GM15510 (cell line): Measurements from ENCODE around the gene BCAR3.

Experiments used
- POLR2A ChIP-seq: IDR thresholded peaks from 3 replicates; pipeline ENCODE4 v1.6.1; 2011; ENCODE audit warnings: borderline replicate concordance; ENCODE audit not compliant: insufficient read length; ENCODE audit errors: extremely low read depth

Gene BCAR3

DNA sequence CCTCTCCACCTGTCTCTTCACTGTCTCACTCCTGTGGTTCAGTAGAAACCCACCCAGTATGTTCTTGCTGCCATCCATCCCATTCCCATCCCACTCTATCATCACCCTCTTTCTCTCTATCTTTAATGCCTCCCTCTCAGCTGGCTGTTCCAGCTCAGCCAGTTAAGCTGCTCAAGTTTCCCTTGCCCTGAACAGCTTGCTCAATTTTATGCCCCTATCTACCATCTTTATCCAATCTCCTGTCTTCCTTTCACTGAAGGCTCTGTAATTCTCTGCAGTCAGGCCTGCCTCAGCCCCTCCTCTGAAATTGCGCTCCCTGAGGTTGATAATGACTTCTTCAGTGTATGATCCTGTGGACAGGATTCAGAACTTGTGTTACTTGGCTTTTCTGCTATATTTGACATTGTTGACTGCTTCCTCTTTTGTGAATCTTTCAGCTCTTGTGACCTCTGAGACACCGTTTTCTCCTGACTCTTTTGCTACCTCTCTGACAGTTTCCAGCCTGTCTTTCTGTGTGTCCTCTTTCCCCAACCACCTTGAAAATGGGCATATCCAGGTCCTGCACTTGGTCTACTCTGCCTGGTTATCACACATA, 13.9 kb upstream of the BCAR3 start:
- no peak for TF ChIP-seq POLR2A

DNA sequence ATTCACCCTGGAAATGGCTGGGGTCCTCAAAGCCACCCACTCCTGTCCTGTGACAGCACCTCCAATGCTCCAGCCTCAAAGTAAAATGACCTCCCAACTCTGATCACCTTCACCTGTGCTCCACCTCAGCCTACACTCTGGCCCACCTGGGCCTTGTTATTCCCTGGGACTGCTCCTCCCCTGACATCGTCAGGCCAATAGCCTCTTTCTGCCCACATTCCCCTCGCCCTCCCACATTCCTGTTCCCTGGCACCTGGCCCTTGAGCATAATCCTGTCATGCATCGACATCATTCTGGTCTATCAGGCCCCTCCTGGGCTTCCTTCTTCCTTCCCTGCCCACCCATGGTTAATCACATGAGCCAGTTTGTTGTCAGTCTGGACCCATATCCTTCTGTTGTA, 13.2 kb upstream of the BCAR3 start:
- no peak for TF ChIP-seq POLR2A

DNA sequence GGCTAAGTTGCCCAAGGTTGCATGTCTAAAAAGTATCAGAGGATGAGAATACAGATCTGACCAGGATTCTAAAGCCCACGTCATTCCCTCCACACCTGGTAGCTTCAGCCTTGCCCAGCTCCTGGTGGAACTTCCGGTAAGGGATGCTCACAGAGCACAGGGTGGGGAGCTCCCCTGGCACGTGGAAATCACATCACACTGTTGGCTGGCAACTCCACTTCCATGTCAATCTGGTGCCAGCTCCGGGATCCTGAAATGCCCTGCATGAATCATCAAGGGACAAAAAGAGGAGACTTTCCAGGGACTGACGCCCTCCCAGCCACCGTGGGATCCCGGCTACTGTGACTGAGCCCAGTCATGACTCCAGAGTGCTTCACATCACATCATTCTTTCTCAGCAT, 12.4 kb upstream of the BCAR3 start:
- no peak for TF ChIP-seq POLR2A

DNA sequence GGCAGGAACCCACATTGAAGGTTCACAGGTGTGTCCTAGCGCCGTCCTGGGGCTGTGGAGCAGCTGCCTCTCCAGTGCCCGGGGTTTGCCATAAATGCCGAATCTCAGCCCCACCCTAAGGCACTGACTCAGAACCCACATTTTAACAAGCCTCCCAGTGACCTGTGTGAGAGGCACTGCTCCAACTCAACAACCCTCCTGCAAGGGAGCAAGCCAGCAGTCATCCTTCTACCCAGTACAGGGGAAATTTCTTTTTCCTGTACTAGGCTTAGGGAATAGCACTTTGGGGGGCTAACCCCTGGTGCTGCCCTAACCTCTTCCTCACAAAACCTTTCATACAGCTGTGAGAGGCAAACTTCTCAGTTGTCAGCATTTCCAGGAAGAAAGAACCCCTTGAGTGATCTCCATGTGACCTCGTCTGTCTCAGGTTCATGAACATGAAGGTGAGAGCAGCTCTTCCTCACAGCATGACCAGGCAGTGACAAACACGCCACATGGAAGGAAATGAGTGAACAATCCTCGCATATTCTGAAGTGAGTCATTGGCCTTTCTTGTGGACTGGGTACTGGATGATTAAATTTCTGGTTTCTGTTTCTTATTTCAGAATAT, 11.4 kb upstream of the BCAR3 start:
- no peak for TF ChIP-seq POLR2A

DNA sequence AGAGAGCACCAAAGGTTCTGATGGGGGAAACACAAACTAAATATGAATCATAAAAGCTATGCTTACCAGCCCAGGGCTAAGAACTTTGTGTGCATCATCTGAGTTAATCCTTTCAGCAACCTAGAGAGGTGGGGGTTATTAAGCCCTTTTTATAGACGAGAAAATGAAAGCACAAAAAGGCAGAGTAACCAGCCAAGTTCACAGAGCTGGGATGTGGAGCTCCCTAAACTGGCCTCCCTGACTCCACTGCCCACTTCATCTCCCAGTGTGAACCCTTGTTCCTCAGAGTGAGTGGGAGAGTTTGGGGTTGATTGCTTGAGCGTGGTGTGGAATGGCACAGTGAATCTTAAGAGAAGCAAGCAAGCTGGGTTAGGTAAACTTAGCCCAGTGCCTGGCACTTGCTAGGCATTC, 10.8 kb upstream of the BCAR3 start:
- no peak for TF ChIP-seq POLR2A

DNA sequence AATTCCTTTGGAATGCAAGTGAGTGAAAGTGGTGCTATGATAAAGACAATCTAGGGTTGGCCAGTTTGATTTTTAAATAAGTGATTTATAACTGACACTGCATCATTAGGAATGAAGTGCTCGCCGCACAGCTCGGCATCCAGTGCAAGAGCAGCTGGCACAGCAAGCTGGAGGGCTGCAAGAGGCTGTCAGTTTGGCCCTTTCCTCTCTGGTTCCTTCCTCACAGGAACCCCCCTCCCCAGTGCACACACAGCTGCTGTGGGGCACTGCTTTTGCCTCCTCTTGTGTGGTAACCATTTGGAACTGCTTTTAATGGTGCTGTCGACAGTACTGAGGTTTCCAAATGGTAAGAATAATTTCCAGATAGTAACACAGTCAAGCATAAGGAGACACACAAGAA, 10.4 kb upstream of the BCAR3 start:
- no peak for TF ChIP-seq POLR2A

DNA sequence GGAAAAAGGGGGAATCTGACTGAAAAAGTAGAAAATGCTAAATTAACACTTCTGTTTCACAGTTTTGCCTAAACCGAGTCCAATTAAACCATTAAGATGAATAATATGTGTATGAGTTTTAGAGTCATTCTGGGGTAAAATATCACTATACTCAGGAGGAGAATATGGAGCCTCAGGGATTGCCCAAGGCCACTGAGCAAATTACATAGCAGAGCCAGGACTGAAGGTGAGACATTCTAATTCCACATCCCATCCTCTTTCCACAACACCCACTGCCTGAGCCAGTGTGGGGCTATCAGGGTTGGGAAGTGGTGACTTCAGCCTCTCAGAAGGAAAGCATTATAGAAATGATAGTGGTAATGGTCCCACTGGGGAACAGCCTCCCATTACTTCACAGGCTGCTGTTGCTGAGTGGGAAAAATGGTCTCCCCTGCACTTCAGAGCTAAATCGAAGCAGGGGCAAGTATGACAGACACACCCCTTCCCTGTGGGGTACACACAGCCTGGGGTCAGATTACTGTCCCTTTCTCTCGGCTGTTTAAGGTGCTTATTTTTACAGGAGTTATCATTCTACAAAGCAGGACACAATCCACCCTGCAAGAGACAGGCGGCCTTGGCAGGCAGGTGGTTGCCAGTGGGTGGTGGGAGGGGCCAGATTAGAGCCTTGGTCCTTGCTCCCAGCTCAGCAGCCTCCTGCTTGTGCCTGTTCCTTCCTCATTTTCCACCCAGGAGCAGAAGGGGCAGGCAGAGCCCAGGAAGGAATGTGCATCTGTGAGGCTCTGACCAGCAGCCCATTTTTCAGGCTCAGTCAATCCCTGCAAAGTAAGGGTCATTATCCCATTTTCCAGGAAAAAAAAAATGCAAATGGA, 9.5 kb upstream of the BCAR3 start:
- TF ChIP-seq POLR2A: no peak

DNA sequence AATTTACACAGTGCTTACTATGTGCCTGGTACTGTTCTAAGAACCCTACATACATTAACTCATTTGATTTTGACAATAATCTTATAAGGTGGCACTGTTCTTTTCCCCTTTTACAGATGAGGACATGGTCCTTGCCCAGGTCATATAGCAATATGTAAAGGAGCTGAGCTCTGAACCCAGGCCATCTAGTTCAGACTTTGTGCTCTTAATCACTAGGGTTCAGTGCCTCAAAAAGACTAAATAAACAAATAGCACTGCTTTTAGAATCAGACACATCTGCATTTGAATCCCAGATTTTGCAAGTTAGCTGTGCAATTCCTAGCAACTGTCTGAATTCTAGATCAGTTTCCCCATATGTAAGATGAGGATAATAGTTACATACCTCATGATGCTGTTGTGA, 8.7 kb upstream of the BCAR3 start:
- no peak for TF ChIP-seq POLR2A

DNA sequence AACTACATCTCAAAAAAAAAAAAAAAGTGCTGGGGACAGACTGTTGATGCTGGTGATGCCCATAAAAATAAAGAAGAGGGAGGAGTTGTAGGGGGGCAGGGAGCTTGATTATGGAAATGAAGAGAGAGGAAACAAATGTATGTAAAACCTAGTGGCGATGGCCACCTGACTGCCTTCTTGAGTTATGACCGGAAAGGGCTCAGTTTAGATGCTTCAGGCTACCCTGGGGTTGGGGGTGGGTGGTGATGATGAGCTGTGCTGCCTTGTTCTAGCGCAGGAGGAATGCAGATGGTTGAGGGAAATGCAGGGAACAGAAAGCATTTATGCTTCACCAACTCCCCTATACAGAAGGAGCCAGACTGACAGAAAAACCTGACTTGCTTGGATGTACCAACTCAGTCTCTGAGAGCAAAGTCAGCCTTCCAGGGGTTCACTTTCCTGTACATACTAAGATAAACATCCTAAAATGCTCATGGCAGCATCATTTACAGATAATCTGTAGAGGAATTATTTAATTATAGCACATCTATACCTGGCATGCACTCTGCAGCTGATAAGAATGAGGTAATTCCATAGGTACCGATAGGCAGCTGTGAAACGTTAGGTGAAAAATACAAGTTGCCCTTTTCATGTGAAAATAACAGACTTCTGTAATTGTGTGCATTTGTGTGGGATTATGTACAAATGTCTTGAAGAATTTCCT, 8.0 kb upstream of the BCAR3 start:
- TF ChIP-seq POLR2A: no peak

DNA sequence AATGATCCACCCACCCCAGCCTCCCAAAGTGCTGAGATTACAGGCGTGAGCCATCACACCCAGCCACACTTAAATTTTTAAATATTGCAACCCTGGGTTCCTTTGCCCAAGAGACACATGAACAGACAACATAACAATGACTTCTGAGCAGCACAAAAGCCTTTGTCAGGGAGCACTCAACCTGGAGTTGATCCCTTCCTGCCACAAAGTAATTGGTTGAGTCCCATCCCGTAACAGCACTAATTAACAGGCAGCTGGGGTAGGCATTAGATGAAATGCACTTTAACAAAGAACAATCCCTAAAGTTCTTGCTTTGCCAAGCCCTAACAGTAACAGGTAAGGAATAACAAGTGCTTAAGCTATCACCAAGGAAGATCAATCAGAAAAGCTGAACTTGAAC, 5.9 kb upstream of the BCAR3 start:
- TF ChIP-seq POLR2A: no peak

DNA sequence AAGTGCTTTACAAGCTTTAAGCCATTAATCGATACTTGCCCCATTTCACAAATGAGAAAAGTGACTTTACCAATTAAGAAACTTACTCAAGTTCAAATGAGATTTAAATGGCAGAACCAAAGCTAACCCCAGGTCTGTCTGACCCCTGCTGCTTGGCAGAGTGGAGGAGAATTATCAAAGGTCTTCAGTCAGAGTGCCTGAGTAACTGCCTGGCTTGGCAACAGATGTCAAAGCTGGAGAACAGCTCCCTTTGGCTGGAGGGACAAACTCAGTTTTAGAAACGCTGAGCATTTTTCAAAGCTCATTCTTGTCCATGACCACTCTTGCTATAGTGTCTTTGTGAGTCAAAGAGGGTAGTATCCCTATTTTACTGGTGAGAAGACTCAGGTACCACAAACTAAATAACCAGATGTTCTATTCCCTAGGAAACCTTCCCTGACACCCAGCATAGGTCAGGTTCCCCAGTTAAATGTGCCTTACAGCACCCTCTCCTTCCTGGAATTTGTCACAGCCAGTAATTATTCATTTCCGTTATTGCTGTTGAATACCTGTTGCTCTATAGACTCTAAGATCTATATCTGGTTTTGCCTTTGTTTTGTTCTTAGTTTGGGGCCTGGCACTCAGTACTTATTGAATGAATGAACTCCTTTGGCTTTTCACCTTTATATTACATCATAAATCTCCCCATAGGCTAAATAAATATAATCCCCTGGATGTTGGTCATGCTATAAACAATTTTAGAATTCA, 5.0 kb upstream of the BCAR3 start:
- no peak for TF ChIP-seq POLR2A

DNA sequence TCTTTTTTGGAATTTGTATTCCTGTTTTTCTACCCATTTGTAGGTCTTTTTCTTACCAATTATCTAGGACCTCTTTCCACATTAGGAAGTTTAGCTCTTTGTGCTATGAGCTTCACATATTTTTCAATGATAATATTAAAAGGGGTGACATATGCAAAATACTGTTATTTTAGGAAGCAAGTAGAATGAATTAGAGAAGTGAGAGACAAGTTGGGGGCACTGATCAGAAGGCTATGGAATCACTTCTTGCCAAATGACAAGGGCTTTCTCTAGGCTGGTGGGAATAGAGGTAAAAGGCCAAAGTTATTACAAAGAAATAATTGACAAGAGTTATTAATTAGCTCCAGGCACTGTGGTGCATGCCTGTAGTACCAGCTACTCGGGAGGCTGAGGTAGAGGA, 4.3 kb upstream of the BCAR3 start:
- TF ChIP-seq POLR2A: no peak

DNA sequence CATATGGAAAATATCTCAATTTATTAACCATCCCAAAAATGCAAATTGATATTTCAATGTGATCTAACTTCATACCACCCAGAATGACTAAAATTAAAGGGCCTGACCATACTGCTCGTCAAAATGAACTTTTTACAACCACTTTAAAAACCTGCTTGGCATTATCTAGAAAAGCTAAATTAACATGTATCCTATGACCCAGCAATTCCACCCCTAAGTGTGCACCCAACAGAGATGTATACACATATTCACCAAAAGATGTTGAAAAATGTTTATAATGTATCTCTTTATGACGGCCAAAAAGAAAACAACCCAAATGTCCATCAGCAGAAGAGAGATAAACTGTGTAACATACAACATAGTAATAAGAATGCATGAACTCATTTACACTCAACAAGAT, 1.6 kb upstream of the BCAR3 start:
- no peak for TF ChIP-seq POLR2A

DNA sequence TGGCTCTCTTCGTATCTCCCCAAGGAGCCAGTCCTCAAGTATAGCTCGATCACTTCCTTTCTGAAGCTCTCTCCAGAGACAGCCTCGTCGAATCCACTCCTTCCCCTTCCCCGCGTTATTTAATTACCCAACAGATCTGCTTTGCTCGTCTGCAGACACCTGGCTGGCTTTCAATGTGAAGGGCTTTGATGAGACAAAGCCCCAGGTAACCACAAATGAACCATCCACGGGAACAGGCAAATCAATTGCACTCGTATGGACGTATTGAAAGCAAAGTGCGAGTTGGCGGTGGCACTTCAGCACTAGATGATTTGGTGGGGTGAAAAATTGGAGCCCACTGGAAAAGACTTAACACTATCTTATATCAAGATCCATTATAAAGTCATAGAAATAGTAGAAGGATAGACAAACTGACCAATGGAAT, 364 bp upstream of the BCAR3 start:
- no peak for TF ChIP-seq POLR2A
